Suprapubic skin (tissue), 3 donors: ENCODE data around the gene PIPOX.

Experiments used
- POLR2A ChIP-seq, 2 donors: fragments of 450-650 bp; IDR thresholded peaks; one replicate each; pipeline ENCODE4 v1.6.1; 2017; ENCODE audit warnings: antibody characterized with exemption in 2 of 2, mild to moderate bottlenecking in 2 of 2, moderate library complexity in 2 of 2
- TF ChIP-seq, protein P1 (sequence below), 2 donors: fragments of 200-600 bp in 1 of 2; fragments of 450-650 bp in 1 of 2; sonication (generic) in 1 of 2; IDR thresholded peaks; one replicate each; pipeline ENCODE4 v1.5.1; 2016 to 2019; ENCODE audit warnings: antibody characterized with exemption in 2 of 2, mild to moderate bottlenecking in 1 of 2, moderate library complexity in 1 of 2

DNA sequence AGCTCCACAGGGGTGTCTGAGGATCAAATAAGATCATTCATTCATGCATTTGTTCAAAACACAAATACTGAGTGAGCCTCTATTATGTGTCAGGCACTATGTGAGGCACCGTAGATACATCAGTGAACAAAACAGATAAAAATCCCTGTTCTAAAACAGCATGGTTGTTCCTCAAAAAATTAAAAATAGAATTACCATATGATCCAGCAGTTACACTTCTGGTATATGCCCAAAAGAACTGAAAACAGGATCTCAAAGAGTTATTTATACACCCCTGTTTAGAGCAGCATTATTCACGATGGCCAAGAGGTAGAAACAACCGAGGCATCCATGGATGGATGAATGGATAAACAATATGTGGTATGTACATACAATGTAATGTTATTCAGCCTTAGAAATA, 15.4 kb downstream of the PIPOX start:
- TF ChIP-seq, protein P1, sequence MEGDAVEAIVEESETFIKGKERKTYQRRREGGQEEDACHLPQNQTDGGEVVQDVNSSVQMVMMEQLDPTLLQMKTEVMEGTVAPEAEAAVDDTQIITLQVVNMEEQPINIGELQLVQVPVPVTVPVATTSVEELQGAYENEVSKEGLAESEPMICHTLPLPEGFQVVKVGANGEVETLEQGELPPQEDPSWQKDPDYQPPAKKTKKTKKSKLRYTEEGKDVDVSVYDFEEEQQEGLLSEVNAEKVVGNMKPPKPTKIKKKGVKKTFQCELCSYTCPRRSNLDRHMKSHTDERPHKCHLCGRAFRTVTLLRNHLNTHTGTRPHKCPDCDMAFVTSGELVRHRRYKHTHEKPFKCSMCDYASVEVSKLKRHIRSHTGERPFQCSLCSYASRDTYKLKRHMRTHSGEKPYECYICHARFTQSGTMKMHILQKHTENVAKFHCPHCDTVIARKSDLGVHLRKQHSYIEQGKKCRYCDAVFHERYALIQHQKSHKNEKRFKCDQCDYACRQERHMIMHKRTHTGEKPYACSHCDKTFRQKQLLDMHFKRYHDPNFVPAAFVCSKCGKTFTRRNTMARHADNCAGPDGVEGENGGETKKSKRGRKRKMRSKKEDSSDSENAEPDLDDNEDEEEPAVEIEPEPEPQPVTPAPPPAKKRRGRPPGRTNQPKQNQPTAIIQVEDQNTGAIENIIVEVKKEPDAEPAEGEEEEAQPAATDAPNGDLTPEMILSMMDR (IDR thresholded peaks at IDR 0.05): no peak
- TF ChIP-seq POLR2A (IDR thresholded peaks at IDR 0.05): no peak
